H1 (cell line): ENCODE results near the gene ZSCAN25. TPM values are rescaled to one million over a fixed set of nuclear protein-coding genes. Genes with fewer than 3 reads are reported as not detected.

ENCODE experiments used
- CTCF ChIA-PET: fragments of 300-600 bp; sonication (Branson Sonifier 250); formaldehyde crosslinking; loops from one replicate; lab custom pipeline; 2021; ENCODE audit not compliant: partially characterized antibody; lab: Charles Lee
- POLR2A ChIA-PET: fragments of 300-600 bp; sonication (Branson Sonifier 250); formaldehyde crosslinking; loops from one replicate; lab custom pipeline; 2021; ENCODE audit warnings: inconsistent platforms; ENCODE audit not compliant: partially characterized antibody; lab: Charles Lee
- DNase-seq, 2 experiments: peaks; one replicate each; pipeline versions ENCODE4 v3.0.0 to v3.0.0-alpha.2; 2010 to 2022; ENCODE audit warnings: low spot score in 2 of 2, low read depth in 1 of 2, mixed read lengths in 1 of 2
- FAIRE-seq: peaks from 2 replicates; lab custom pipeline; 2011; peaks lifted over from hg19 to GRCh38; lab: Jason Lieb, UNC
- H2AFZ ChIP-seq: 2 replicates; pipeline ENCODE4 v1.8.1; 2012; ENCODE audit warnings: low read length, inconsistent platforms
- H2AK5ac ChIP-seq: 2 replicates; pipeline ENCODE4 v1.6.1; 2013; ENCODE audit warnings: low read depth, low read length
- H2BK120ac ChIP-seq: replicated peaks from 2 replicates; pipeline ENCODE3; 2013; ENCODE audit warnings: low read depth, low read length, inconsistent platforms
- H2BK12ac ChIP-seq: 2 replicates; pipeline ENCODE4 v1.6.1; 2013; ENCODE audit warnings: low read depth, low read length
- H2BK15ac ChIP-seq: 2 replicates; pipeline ENCODE4 v1.6.1; 2013; ENCODE audit warnings: low read length
- H2BK20ac ChIP-seq: 2 replicates; pipeline ENCODE4 v1.6.1; 2013; ENCODE audit warnings: low read length
- H2BK5ac ChIP-seq: 2 replicates; pipeline ENCODE4 v1.6.1; 2013; ENCODE audit warnings: low read depth, low read length
- H3K14ac ChIP-seq: 2 replicates; pipeline ENCODE4 v1.6.1; 2013; ENCODE audit warnings: inconsistent platforms; ENCODE audit not compliant: insufficient read length
- H3K18ac ChIP-seq: 2 replicates; pipeline ENCODE4 v1.6.1; 2013; ENCODE audit warnings: low read length; ENCODE audit errors: extremely low read depth
- H3K23ac ChIP-seq: 2 replicates; pipeline ENCODE4 v1.6.1; 2013; ENCODE audit warnings: inconsistent platforms; ENCODE audit not compliant: insufficient read length
- H3K23me2 ChIP-seq: 2 replicates; pipeline ENCODE4 v1.6.1; 2013; ENCODE audit warnings: low read depth, low read length
- H3K27ac ChIP-seq: 2 replicates; pipeline ENCODE4 v1.6.1; 2011; ENCODE audit warnings: low read depth, low read length, inconsistent platforms
- H3K27me3 ChIP-seq, 4 experiments: replicated peaks in 1 of 4; 1 replicate in 1 of 4; 2 replicates in 3 of 4; pipeline versions ENCODE4 v1.6.1 to v1.8.1; 2011 to 2013; ENCODE audit warnings: low read length in 3 of 4, mild to moderate bottlenecking in 3 of 4, inconsistent platforms in 2 of 4, mixed read lengths in 2 of 4, moderate library complexity in 1 of 4; ENCODE audit not compliant: control insufficient read depth in 3 of 4, insufficient read depth in 3 of 4; ENCODE audit errors: extremely low read depth in 1 of 4
- H3K36me3 ChIP-seq, 4 experiments: 2 replicates each; pipeline versions ENCODE4 v1.6.1 to v1.8.1; 2011 to 2013; ENCODE audit warnings: mild to moderate bottlenecking in 4 of 4, low read length in 3 of 4, moderate library complexity in 2 of 4, control low read depth in 1 of 4, inconsistent platforms in 1 of 4; ENCODE audit not compliant: insufficient read depth in 4 of 4, control insufficient read depth in 2 of 4
- H3K4ac ChIP-seq: replicated peaks from 2 replicates; pipeline ENCODE3; 2013; ENCODE audit warnings: low read length, low read depth, mixed read lengths, inconsistent platforms; ENCODE audit not compliant: insufficient read length
- H3K4me1 ChIP-seq, 4 experiments: replicated peaks in 1 of 4; 1 replicate in 1 of 4; 2 replicates in 3 of 4; pipeline versions ENCODE4 v1.6.1 to v1.8.1; 2011 to 2013; ENCODE audit warnings: low read length in 3 of 4, inconsistent platforms in 2 of 4, mixed read lengths in 1 of 4; ENCODE audit not compliant: insufficient read depth in 4 of 4, control insufficient read depth in 3 of 4
- H3K4me2 ChIP-seq, 2 experiments: 2 replicates each; pipeline versions ENCODE4 v1.6.1 to v1.8.1; 2011 to 2013; ENCODE audit warnings: low read depth in 2 of 2, low read length in 2 of 2, control low read depth in 1 of 2, inconsistent platforms in 1 of 2, mild to moderate bottlenecking in 1 of 2; ENCODE audit not compliant: insufficient read depth in 1 of 2
- H3K4me3 ChIP-seq, 4 experiments: fragments of 200-600, 300-600 bp in 1 of 4; sonication (generic), shearing (Covaris generic), sonication (Bioruptor Twin) in 1 of 4; 2 replicates each; pipeline versions ENCODE4 v1.5.1 to v1.8.1; 2011 to 2016; ENCODE audit warnings: low read length in 4 of 4, low read depth in 3 of 4, control low read depth in 2 of 4, inconsistent platforms in 2 of 4, mild to moderate bottlenecking in 2 of 4, mixed read lengths in 1 of 4, moderate library complexity in 1 of 4; ENCODE audit not compliant: insufficient read depth in 2 of 4; ENCODE audit errors: extremely low read depth in 1 of 4
- H3K56ac ChIP-seq: replicated peaks from 2 replicates; pipeline ENCODE3; 2013; ENCODE audit warnings: low read depth, mild to moderate bottlenecking, mixed read lengths, low read length, inconsistent platforms; ENCODE audit not compliant: insufficient read length
- H3K79me1 ChIP-seq: 2 replicates; pipeline ENCODE4 v1.6.1; 2013; ENCODE audit warnings: low read depth, low read length, control low read depth
- H3K79me2 ChIP-seq, 2 experiments: 2 replicates each; pipeline versions ENCODE4 v1.6.1 to v1.8.1; 2012 to 2013; ENCODE audit warnings: low read length in 2 of 2, mild to moderate bottlenecking in 2 of 2, inconsistent platforms in 1 of 2; ENCODE audit not compliant: insufficient read depth in 2 of 2, control insufficient read depth in 1 of 2
- H3K9ac ChIP-seq, 4 experiments: replicated peaks in 1 of 4; 1 replicate in 1 of 4; 2 replicates in 3 of 4; pipeline versions ENCODE4 v1.6.1 to v1.8.1; 2011 to 2013; ENCODE audit warnings: low read depth in 3 of 4, low read length in 3 of 4, control low read depth in 2 of 4, mild to moderate bottlenecking in 2 of 4, moderate library complexity in 2 of 4, inconsistent platforms in 1 of 4; ENCODE audit errors: extremely low read depth in 1 of 4
- H3K9me3 ChIP-seq, 2 experiments: 2 replicates each; pipeline versions ENCODE4 v1.6.1 to v1.8.1; 2012 to 2013; ENCODE audit warnings: mild to moderate bottlenecking in 2 of 2, moderate library complexity in 2 of 2, control low read depth in 1 of 2, inconsistent platforms in 1 of 2, low read depth in 1 of 2, low read length in 1 of 2, mixed read lengths in 1 of 2; ENCODE audit not compliant: insufficient read depth in 2 of 2
- H4K20me1 ChIP-seq, 2 experiments: replicated peaks in 1 of 2; 2 replicates each; pipeline versions ENCODE3 to v1.8.1; 2011 to 2013; ENCODE audit warnings: inconsistent platforms in 2 of 2, low read length in 2 of 2, mild to moderate bottlenecking in 1 of 2; ENCODE audit not compliant: insufficient read depth in 2 of 2, control insufficient read depth in 1 of 2
- H4K5ac ChIP-seq: 2 replicates; pipeline ENCODE4 v1.6.1; 2013; ENCODE audit warnings: low read length, low read depth, mixed read lengths, inconsistent platforms; ENCODE audit not compliant: insufficient read length
- H4K8ac ChIP-seq: 2 replicates; pipeline ENCODE4 v1.8.0; 2013; ENCODE audit warnings: mild to moderate bottlenecking, moderate library complexity, low read length, inconsistent platforms; ENCODE audit not compliant: insufficient read depth; ENCODE audit errors: extremely low read depth
- H4K91ac ChIP-seq: replicated peaks from 2 replicates; pipeline ENCODE3; 2013; ENCODE audit warnings: low read length, mixed read lengths, inconsistent platforms; ENCODE audit not compliant: insufficient read length
- CTCF ChIP-seq, 3 experiments: IDR thresholded peaks; 1 replicate in 2 of 3; 2 replicates in 1 of 3; pipeline versions ENCODE4 v1.5.1 to v1.6.1; 2011; ENCODE audit warnings: low read length in 3 of 3, mild to moderate bottlenecking in 3 of 3, inconsistent platforms in 2 of 3, low read depth in 1 of 3, moderate library complexity in 1 of 3; ENCODE audit not compliant: insufficient read depth in 1 of 3; ENCODE audit errors: control extremely low read depth in 1 of 3
- E2F6 ChIP-seq: IDR thresholded peaks from 2 replicates; pipeline ENCODE4 v1.6.1; 2012; ENCODE audit warnings: inconsistent platforms
- EZH2 ChIP-seq: fragments of 200-600 bp; sonication (generic); IDR thresholded peaks from 2 replicates; pipeline ENCODE4 v1.7.1; 2012; ENCODE audit warnings: low read depth, mild to moderate bottlenecking, moderate library complexity, low read length, inconsistent platforms; ENCODE audit not compliant: severe bottlenecking
- RBBP5 ChIP-seq: IDR thresholded peaks from 2 replicates; pipeline ENCODE4 v1.7.1; 2012; ENCODE audit warnings: low read depth, mild to moderate bottlenecking, inconsistent platforms, low read length, moderate library complexity, borderline replicate concordance
- SP1 ChIP-seq: IDR thresholded peaks from 2 replicates; pipeline ENCODE4 v1.6.1; 2011; ENCODE audit warnings: low read depth, low read length
- SP2 ChIP-seq: IDR thresholded peaks from 2 replicates; pipeline ENCODE4 v1.6.1; 2012; ENCODE audit warnings: mild to moderate bottlenecking, low read length, inconsistent platforms
- SP4 ChIP-seq: IDR thresholded peaks from 2 replicates; pipeline ENCODE4 v1.6.1; 2012; ENCODE audit warnings: low read length, inconsistent platforms
- SUZ12 ChIP-seq: fragments of 200-600 bp; sonication (generic); IDR thresholded peaks from 2 replicates; pipeline ENCODE4 v1.6.1; 2012; ENCODE audit warnings: mild to moderate bottlenecking, inconsistent platforms, low read length, moderate library complexity, mixed read lengths
- TBP ChIP-seq: IDR thresholded peaks from 2 replicates; pipeline ENCODE4 v1.6.1; 2011; ENCODE audit warnings: low read depth, low read length, improper control_type of control experiment
- TEAD4 ChIP-seq: IDR thresholded peaks from 2 replicates; pipeline ENCODE4 v1.6.1; 2012; ENCODE audit warnings: low read depth, low read length, inconsistent platforms, mixed read lengths
- ZNF274 ChIP-seq: IDR thresholded peaks from 2 replicates; pipeline ENCODE4 v1.7.0; 2012; ENCODE audit warnings: low read length, borderline replicate concordance; ENCODE audit errors: extremely low read depth
- WGBS, 2 experiments: shearing (Covaris generic) in 1 of 2; methylation state at CpG; one replicate each; pipeline versions ENCODE4 v1.1.6 to v1.1.7; 2013 to 2015; ENCODE audit warnings: low lambda C conversion rate in 2 of 2, mixed read lengths in 2 of 2, inconsistent platforms in 1 of 2, low coverage in 1 of 2, missing lambda C conversion rate in 1 of 2; ENCODE audit not compliant: insufficient replicate concordance in 2 of 2, insufficient coverage in 1 of 2, insufficient read length in 1 of 2; ENCODE audit errors: extremely low coverage in 1 of 2, missing lambda C conversion rate in 1 of 2; 5-methylcytosine and 5-hydroxymethylcytosine counted together
- polyA plus RNA-seq, 7 experiments: library from polyadenylated mRNA; depleted of rRNA in 3 of 7; stranded (reverse) in 5 of 7; unstranded in 2 of 7; fragments of >200 nt in 5 of 7; fragments of 200-250 nt in 2 of 7; gene quantifications; 1 replicate in 5 of 7; 2 replicates in 1 of 7; 4 replicates in 1 of 7; pipeline versions ENCODE4 v1.2.1 to v1.2.3, GENCODE V29; 2011 to 2013; ENCODE audit warnings: missing spikeins in 2 of 7, mixed read lengths in 2 of 7
- total RNA-seq: library from RNA; stranded (reverse); fragmentation: NEBNext Ultra II Directional; extraction: Animal tissue kit (Norgen Biotek cat#: 25700); gene quantifications from 2 replicates; pipeline ENCODE4 v1.2.1, GENCODE V29; 2021

The ZSCAN25 gene
- total and polyA plus RNA-seq, 2 of the 8 experiments (the other 6 are each of a cell fraction or from before 2014, with no cell fraction given): 10.1 to 18.6 TPM

- H3K56ac ChIP-seq: no peak overlapping the region
- no peaks in the 10 kb centered on the region; the same call in 1 of the 2 replicates for H3K79me1 ChIP-seq
- no peaks in the 10 kb centered on the region for H3K9me3 ChIP-seq
- 77% methylated on average over 2 of the region's 2 CpGs; no CpG with 5 or more reads in 1 of the 2 experiments for WGBS, 2 experiments
- FAIRE-seq (no peak), DNase-seq (no peak)
- H2BK15ac ChIP-seq: no peak overlapping the region
- H3K14ac ChIP-seq: no peak overlapping the region
- H2BK20ac ChIP-seq: no peak overlapping the region
- H3K23me2 ChIP-seq: no peaks in the 10 kb centered on the region; the same call in 1 of the 2 replicates
- no peak overlapping the region for H3K27ac ChIP-seq
- H2BK120ac ChIP-seq: no peak overlapping the region
- no peak overlapping the region for H2BK12ac ChIP-seq
- H4K91ac ChIP-seq: no peak overlapping the region
- no peak overlapping the region for H3K9ac ChIP-seq
- CTCF ChIA-PET: no interaction called here
- no peaks in the 10 kb centered on the region for H3K79me2 ChIP-seq
- H3K23ac ChIP-seq: no peak overlapping the region
- TF ChIP-seq TBP (no peak), SP2 (no peak), ZNF274 (no peak), EZH2 (no peak), SUZ12 (no peak), SP4 (no peak), TEAD4 (no peak), E2F6 (no peak), RBBP5 (no peak), SP1 (no peak), CTCF (IDR thresholded peaks at IDR 0.05; ENCODE audit: control extremely low read depth in 1 of 3, insufficient read depth in 1 of 3, low read depth in 1 of 3, low read length in 3 of 3) (no peak)
- H3K4ac ChIP-seq: no peak overlapping the region
- no peak overlapping the region for H2AFZ ChIP-seq
- no peaks in the 10 kb centered on the region; a peak in 1 of 8 replicates for H3K36me3 ChIP-seq
- H3K27me3 ChIP-seq: no peaks in the 10 kb centered on the region
- no peak overlapping the region for H3K4me2 ChIP-seq
- H2AK5ac ChIP-seq: no peak overlapping the region
- no peak overlapping the region for H2BK5ac ChIP-seq
- H4K8ac ChIP-seq: no peak overlapping the region
- H3K18ac ChIP-seq: no peak overlapping the region
- peaks cover 0 to 1% of the 10 kb centered on the region in 2 experiments for H4K20me1 ChIP-seq
- no peaks in the 10 kb centered on the region for H3K4me1 ChIP-seq
- no peak overlapping the region for H3K4me3 ChIP-seq
- POLR2A ChIA-PET: no interaction called here
- H4K5ac ChIP-seq: no peak overlapping the region
These were observed 50.4 kb downstream of the ZSCAN25 start for GRCh38 chr7:99667179-99667578.
